GM23338 (cell line): Measurements from ENCODE around the gene CLPX. TPM values are rescaled to one million over a fixed set of nuclear protein-coding genes. Genes with fewer than 3 reads are reported as not detected.

ENCODE experiments used
- ATAC-seq: fragments of 200-7000 bp; cut with Tn5 transposase; 3 replicates; pipeline ENCODE4 v1.9.1; 2020
- DNase-seq: peaks from one replicate; pipeline ENCODE4 v3.0.0-alpha.2; 2015; ENCODE audit warnings: low spot score
- H2AFZ ChIP-seq: fragments of 200-600 bp; sonication (generic); 2 replicates; pipeline ENCODE4 v1.8.0; 2016; ENCODE audit warnings: antibody characterized with exemption, mild to moderate bottlenecking, moderate library complexity
- H3F3A ChIP-seq: fragments of 200-600 bp; sonication (generic); replicated peaks from 2 replicates; pipeline ENCODE4 v1.8.0; 2017; ENCODE audit warnings: antibody characterized with exemption, mixed run types, low read depth
- H3K27ac ChIP-seq: fragments of 200-600 bp; sonication (generic); 2 replicates; pipeline ENCODE4 v1.6.1; 2016; ENCODE audit warnings: low read depth
- H3K27me3 ChIP-seq: fragments of 200-600 bp; sonication (generic); 2 replicates; pipeline ENCODE4 v1.8.0; 2016; ENCODE audit warnings: mild to moderate bottlenecking, mixed run types, moderate library complexity; ENCODE audit not compliant: insufficient read depth
- H3K36me3 ChIP-seq: fragments of 200-600 bp; sonication (generic); 2 replicates; pipeline ENCODE4 v1.8.0; 2016; ENCODE audit warnings: mild to moderate bottlenecking; ENCODE audit not compliant: insufficient read depth
- H3K4me1 ChIP-seq: fragments of 200-600 bp; sonication (generic); 2 replicates; pipeline ENCODE4 v1.8.0; 2016; ENCODE audit warnings: mild to moderate bottlenecking, moderate library complexity; ENCODE audit not compliant: insufficient read depth
- H3K4me2 ChIP-seq: fragments of 200-600 bp; sonication (generic); 2 replicates; pipeline ENCODE4 v1.7.1; 2017; ENCODE audit warnings: mixed run types
- H3K4me3 ChIP-seq: fragments of 200-600 bp; sonication (generic); 2 replicates; pipeline ENCODE4 v1.6.1; 2016; ENCODE audit warnings: mixed run types
- H3K79me2 ChIP-seq: fragments of 200-600 bp; sonication (generic); replicated peaks from 2 replicates; pipeline ENCODE4 v1.8.0; 2017; ENCODE audit warnings: mild to moderate bottlenecking; ENCODE audit not compliant: insufficient read depth
- H3K9me2 ChIP-seq: fragments of 200-600 bp; sonication (generic); 2 replicates; pipeline ENCODE4 v1.8.0; 2017; ENCODE audit not compliant: insufficient read depth
- H4K20me1 ChIP-seq: fragments of 200-600 bp; sonication (generic); replicated peaks from 2 replicates; pipeline ENCODE4 v1.8.0; 2017; ENCODE audit warnings: mild to moderate bottlenecking; ENCODE audit not compliant: insufficient read depth
- H3K27ac Mint-ChIP-seq: 2 replicates; pipeline ENCODE4 v1.8.0; 2020; ENCODE audit warnings: inconsistent platforms, mild to moderate bottlenecking, moderate library complexity, mixed read lengths
- H3K27me3 Mint-ChIP-seq: 3 replicates; pipeline ENCODE4 v1.8.0; 2022; ENCODE audit warnings: low read depth, mild to moderate bottlenecking, moderate library complexity, mixed read lengths, inconsistent platforms; ENCODE audit not compliant: insufficient read depth, poor library complexity
- H3K36me3 Mint-ChIP-seq: 3 replicates; pipeline ENCODE4 v1.8.0; 2021; ENCODE audit warnings: low read depth, mild to moderate bottlenecking, inconsistent platforms, moderate library complexity, mixed read lengths
- H3K4me1 Mint-ChIP-seq: 3 replicates; pipeline ENCODE4 v1.8.0; 2020; ENCODE audit warnings: mild to moderate bottlenecking, inconsistent platforms, mixed read lengths
- H3K4me3 Mint-ChIP-seq: 3 replicates; pipeline ENCODE4 v1.8.0; 2021; ENCODE audit warnings: moderate library complexity, mild to moderate bottlenecking, inconsistent platforms, mixed read lengths
- H3K9me3 Mint-ChIP-seq: 3 replicates; pipeline ENCODE4 v1.8.0; 2020; ENCODE audit warnings: moderate library complexity, mild to moderate bottlenecking, inconsistent platforms, mixed read lengths
- CREB1 ChIP-seq: fragments of 250-450 bp; sonication (Bioruptor Pico); IDR thresholded peaks from 2 replicates; pipeline ENCODE4 v1.5.0; 2020; ENCODE audit warnings: low read depth, mild to moderate bottlenecking, moderate library complexity
- ETS1 ChIP-seq: IDR thresholded peaks from 2 replicates; pipeline ENCODE4 v1.6.1; 2016; ENCODE audit warnings: antibody characterized with exemption
- JUNB ChIP-seq: IDR thresholded peaks from one replicate; pipeline ENCODE4 v1.6.1; 2016; ENCODE audit warnings: antibody characterized with exemption; ENCODE audit not compliant: unreplicated experiment
- NANOG ChIP-seq: IDR thresholded peaks from 2 replicates; pipeline ENCODE4 v1.6.1; 2016; ENCODE audit warnings: antibody characterized with exemption, borderline replicate concordance
- REST ChIP-seq: IDR thresholded peaks from one replicate; pipeline ENCODE4 v1.6.1; 2018; ENCODE audit warnings: antibody characterized with exemption; ENCODE audit not compliant: unreplicated experiment
- ZNF462 ChIP-seq: fragments of 250-450 bp; sonication (Bioruptor Pico); IDR thresholded peaks from 2 replicates; pipeline ENCODE4 v1.5.0; 2020; ENCODE audit warnings: mild to moderate bottlenecking, moderate library complexity
- polyA plus RNA-seq: library from polyadenylated mRNA; unstranded; fragments of >200 nt; fragmentation: Nextera tagmentation; extraction: Ambion mirVana; gene quantifications from 2 replicates; pipeline ENCODE4 v1.2.1, GENCODE V29; 2016
- total RNA-seq: library from RNA; depleted of rRNA; stranded (reverse); fragments of >200 nt; shearing (Covaris generic); gene quantifications from 2 replicates; pipeline ENCODE4 v1.2.3, GENCODE V29; 2014
- TF ChIP-seq, protein P1 (sequence below), 2 experiments: fragments of 200-600 bp in 1 of 2; sonication (generic) in 1 of 2; conservative IDR thresholded peaks; 2 replicates each; pipeline versions ENCODE4 v1.5.1 to v1.6.1; 2016 to 2017; ENCODE audit warnings: antibody characterized with exemption in 2 of 2, low read depth in 2 of 2, mild to moderate bottlenecking in 2 of 2, moderate library complexity in 1 of 2

The CLPX gene
- total and polyA plus RNA-seq, 2 experiments from 2014 or later: 18.9 to 40.6 TPM

- peaks cover 12% of the 10 kb centered on the region for H3K4me1 Mint-ChIP-seq
- H3K27me3 ChIP-seq: no peaks in the 10 kb centered on the region
- H3K79me2 ChIP-seq: no peaks in the 10 kb centered on the region
- DNase-seq (no peak), ATAC-seq (no peak)
- H3K36me3 ChIP-seq: no peaks in the 10 kb centered on the region
- H3K36me3 Mint-ChIP-seq: no peaks in the 10 kb centered on the region
- no peak overlapping the region for H2AFZ ChIP-seq
- no peaks in the 10 kb centered on the region for H4K20me1 ChIP-seq
- H3K9me3 Mint-ChIP-seq: no peaks in the 10 kb centered on the region
- H3K27ac Mint-ChIP-seq: no peak overlapping the region
- H3K9me2 ChIP-seq: peaks cover 3% of the 10 kb centered on the region; the same call in 1 of the 2 replicates
- TF ChIP-seq NANOG (no peak), ZNF462 (CRISPR knock-in tag) (no peak), JUNB (no peak), ETS1 (no peak)
- peaks cover 6% of the 10 kb centered on the region for H3K27me3 Mint-ChIP-seq
- H3K4me1 ChIP-seq: no peaks in the 10 kb centered on the region
- no peak overlapping the region for H3K4me3 Mint-ChIP-seq
- no peak overlapping the region for H3K27ac ChIP-seq
- no peak overlapping the region for H3K4me2 ChIP-seq
- no peak overlapping the region for H3K4me3 ChIP-seq
- H3F3A ChIP-seq: no peaks in the 10 kb centered on the region
Measured at GRCh38 chr15:65207280-65207840, 22.2 kb upstream of the CLPX start.

- no peaks in the 10 kb centered on the region for H3F3A ChIP-seq
- Mint-ChIP-seq H3K27me3 (peaks cover 6% of the 10 kb centered on the region), H3K4me1 (peaks cover 8% of the 10 kb centered on the region; the same call in 1 of the 3 replicates), H3K4me3 (no peak overlapping the region), H3K27ac (no peak overlapping the region), H3K36me3 (no peaks in the 10 kb centered on the region), H3K9me3 (no peaks in the 10 kb centered on the region)
- no peaks in the 10 kb centered on the region for H3K27me3 ChIP-seq
- H3K4me2 ChIP-seq: no peak overlapping the region
- no peaks in the 10 kb centered on the region for H3K36me3 ChIP-seq
- H3K4me3 ChIP-seq: no peak overlapping the region
- DNase-seq: no peak
- H3K4me1 ChIP-seq: no peaks in the 10 kb centered on the region
- ATAC-seq: no peak
- no peak overlapping the region for H3K27ac ChIP-seq
- no peaks in the 10 kb centered on the region for H3K79me2 ChIP-seq
- peaks cover 3% of the 10 kb centered on the region; the same call in 1 of the 2 replicates for H3K9me2 ChIP-seq
- H4K20me1 ChIP-seq: no peaks in the 10 kb centered on the region
- H2AFZ ChIP-seq: no peak overlapping the region
- TF ChIP-seq, protein P1, sequence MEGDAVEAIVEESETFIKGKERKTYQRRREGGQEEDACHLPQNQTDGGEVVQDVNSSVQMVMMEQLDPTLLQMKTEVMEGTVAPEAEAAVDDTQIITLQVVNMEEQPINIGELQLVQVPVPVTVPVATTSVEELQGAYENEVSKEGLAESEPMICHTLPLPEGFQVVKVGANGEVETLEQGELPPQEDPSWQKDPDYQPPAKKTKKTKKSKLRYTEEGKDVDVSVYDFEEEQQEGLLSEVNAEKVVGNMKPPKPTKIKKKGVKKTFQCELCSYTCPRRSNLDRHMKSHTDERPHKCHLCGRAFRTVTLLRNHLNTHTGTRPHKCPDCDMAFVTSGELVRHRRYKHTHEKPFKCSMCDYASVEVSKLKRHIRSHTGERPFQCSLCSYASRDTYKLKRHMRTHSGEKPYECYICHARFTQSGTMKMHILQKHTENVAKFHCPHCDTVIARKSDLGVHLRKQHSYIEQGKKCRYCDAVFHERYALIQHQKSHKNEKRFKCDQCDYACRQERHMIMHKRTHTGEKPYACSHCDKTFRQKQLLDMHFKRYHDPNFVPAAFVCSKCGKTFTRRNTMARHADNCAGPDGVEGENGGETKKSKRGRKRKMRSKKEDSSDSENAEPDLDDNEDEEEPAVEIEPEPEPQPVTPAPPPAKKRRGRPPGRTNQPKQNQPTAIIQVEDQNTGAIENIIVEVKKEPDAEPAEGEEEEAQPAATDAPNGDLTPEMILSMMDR (conservative IDR thresholded peaks at IDR 0.05; ENCODE audit: low read depth in 2 of 2): no peak
- TF ChIP-seq REST: no peak
- TF ChIP-seq CREB1 (CRISPR knock-in tag): no peak
- TF ChIP-seq ETS1: no peak
Measured at GRCh38 chr15:65206750-65207149, 21.6 kb upstream of the CLPX start.
